ENCODE data around the gene PACRG. TPM values are rescaled to one million over a fixed set of nuclear protein-coding genes. Genes with fewer than 3 reads are reported as not detected.

PACRG gene
- polyA plus RNA-seq, 2 of the 4 experiments (the other 2 are of a cell fraction): 0.14 to 0.30 TPM

DNA sequence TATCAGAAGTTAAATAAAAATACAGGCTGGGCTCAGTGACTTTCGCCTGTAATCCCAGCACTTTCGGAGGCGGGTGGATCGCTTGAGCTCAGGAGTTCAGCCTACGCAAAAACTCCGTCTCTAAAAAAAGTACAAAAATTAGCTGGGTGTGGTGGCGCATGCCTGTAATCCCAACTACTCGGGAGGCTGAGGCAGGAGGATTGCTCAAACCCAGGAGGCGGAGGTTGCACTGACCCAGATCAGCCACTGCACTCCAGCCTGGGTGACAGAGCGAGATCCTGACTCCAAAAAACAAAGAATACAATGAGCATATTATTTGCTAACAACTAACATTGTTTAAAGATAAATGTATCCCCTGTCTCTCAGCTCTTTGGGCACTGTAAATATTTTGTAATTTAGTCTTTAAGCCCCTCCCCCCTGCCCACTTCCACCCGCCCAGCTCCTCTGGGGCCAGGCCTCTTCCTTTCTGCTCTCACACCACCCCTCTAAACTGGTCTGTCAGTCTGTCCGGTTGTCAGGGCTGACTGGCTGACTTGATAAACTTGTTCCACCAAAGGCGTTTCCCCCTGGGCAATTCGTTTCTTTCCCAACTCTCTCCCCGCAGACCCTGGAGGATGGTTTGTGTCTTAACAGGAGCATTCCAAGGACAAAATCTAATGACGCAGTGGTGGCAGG is 624.4 kb downstream of the PACRG start:
- Histone ChIP-seq H3K4me3 (no peak overlapping the region), H3K27ac (no peak overlapping the region), H3K9me3 (no peaks in the 10 kb centered on the region), H3K4me2 (no peak overlapping the region), H3K4me1 (no peaks in the 10 kb centered on the region)
- ChIA-PET CTCF (interaction anchor here (0.7 kb wide), 1 partner anchor 19 kb away, joined by 3 read pairs; no protein-coding TSS in a partner anchor), POLR2A (no interaction called here)
- ATAC-seq (no peak), FAIRE-seq (no peak), DNase-seq (ENCODE audit: low read depth in 1 of 2, low spot score in 1 of 2) (no peak)
- 79% methylated on average over 16 of the region's 16 CpGs for WGBS (ENCODE audit: missing lambda C conversion rate)
- TF ChIP-seq, protein P1, sequence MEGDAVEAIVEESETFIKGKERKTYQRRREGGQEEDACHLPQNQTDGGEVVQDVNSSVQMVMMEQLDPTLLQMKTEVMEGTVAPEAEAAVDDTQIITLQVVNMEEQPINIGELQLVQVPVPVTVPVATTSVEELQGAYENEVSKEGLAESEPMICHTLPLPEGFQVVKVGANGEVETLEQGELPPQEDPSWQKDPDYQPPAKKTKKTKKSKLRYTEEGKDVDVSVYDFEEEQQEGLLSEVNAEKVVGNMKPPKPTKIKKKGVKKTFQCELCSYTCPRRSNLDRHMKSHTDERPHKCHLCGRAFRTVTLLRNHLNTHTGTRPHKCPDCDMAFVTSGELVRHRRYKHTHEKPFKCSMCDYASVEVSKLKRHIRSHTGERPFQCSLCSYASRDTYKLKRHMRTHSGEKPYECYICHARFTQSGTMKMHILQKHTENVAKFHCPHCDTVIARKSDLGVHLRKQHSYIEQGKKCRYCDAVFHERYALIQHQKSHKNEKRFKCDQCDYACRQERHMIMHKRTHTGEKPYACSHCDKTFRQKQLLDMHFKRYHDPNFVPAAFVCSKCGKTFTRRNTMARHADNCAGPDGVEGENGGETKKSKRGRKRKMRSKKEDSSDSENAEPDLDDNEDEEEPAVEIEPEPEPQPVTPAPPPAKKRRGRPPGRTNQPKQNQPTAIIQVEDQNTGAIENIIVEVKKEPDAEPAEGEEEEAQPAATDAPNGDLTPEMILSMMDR (IDR thresholded peaks at IDR 0.05): no peak
- no peak for TF ChIP-seq HOXB5 (CRISPR knock-in tag; IDR thresholded peaks at IDR 0.05)

DNA sequence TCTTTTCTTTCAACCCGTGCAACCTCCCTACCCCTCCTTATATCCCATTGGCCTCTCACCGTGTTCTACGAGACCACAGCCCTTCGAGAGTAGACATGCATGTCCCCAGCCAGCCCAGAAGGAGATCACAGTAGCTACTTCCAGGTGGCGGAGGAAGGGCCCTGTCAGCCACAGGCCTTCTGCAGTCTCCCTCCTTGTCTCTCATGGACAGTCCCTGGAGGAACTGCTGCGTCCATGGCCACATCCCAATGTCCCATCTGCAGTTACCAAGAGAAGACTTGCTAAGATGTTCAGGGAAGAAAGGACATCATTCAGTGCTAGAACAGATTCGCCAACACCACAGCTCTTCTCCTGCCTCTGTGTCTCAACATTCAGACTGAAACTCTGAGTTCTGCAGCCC is 625.2 kb downstream of the PACRG start:
- 88% methylated on average over 7 of the region's 7 CpGs for WGBS (ENCODE audit: missing lambda C conversion rate)
- H3K4me3 ChIP-seq: no peak overlapping the region
- H3K4me1 ChIP-seq: no peaks in the 10 kb centered on the region
- DNase-seq (ENCODE audit: low read depth in 1 of 2, low spot score in 1 of 2) (no peak), ATAC-seq (no peak), FAIRE-seq (no peak)
- H3K27ac ChIP-seq: no peak overlapping the region
- no peak overlapping the region for H3K4me2 ChIP-seq
- ChIA-PET POLR2A (no interaction called here), CTCF (no interaction called here)
- TF ChIP-seq CHD4 (IDR thresholded peaks at IDR 0.05; ENCODE audit: borderline replicate concordance) (no peak), FOSL2 (IDR thresholded peaks at IDR 0.05) (no peak), FOSL2 (CRISPR knock-in tag; IDR thresholded peaks at IDR 0.05) (no peak), JUN (IDR thresholded peaks at IDR 0.05) (no peak), RARB (CRISPR knock-in tag; IDR thresholded peaks at IDR 0.05) (no peak), FOSB (CRISPR knock-in tag; IDR thresholded peaks at IDR 0.05) (no peak), RCOR1 (IDR thresholded peaks at IDR 0.05; ENCODE audit: low read depth, low read length) (no peak), RAD21 (conservative IDR thresholded peaks at IDR 0.05 in 1 of 2, IDR thresholded peaks at IDR 0.05 in 1 of 2) (no peak), PHF8 (IDR thresholded peaks at IDR 0.05; ENCODE audit: borderline replicate concordance, low read depth) (no peak), ESRRA (IDR thresholded peaks at IDR 0.05; ENCODE audit: borderline replicate concordance, low read length) (no peak), SMC3 (IDR thresholded peaks at IDR 0.05) (no peak)
- TF ChIP-seq, protein P2, sequence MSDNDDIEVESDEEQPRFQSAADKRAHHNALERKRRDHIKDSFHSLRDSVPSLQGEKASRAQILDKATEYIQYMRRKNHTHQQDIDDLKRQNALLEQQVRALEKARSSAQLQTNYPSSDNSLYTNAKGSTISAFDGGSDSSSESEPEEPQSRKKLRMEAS (IDR thresholded peaks at IDR 0.05): no peak
- TF ChIP-seq, protein P3, sequence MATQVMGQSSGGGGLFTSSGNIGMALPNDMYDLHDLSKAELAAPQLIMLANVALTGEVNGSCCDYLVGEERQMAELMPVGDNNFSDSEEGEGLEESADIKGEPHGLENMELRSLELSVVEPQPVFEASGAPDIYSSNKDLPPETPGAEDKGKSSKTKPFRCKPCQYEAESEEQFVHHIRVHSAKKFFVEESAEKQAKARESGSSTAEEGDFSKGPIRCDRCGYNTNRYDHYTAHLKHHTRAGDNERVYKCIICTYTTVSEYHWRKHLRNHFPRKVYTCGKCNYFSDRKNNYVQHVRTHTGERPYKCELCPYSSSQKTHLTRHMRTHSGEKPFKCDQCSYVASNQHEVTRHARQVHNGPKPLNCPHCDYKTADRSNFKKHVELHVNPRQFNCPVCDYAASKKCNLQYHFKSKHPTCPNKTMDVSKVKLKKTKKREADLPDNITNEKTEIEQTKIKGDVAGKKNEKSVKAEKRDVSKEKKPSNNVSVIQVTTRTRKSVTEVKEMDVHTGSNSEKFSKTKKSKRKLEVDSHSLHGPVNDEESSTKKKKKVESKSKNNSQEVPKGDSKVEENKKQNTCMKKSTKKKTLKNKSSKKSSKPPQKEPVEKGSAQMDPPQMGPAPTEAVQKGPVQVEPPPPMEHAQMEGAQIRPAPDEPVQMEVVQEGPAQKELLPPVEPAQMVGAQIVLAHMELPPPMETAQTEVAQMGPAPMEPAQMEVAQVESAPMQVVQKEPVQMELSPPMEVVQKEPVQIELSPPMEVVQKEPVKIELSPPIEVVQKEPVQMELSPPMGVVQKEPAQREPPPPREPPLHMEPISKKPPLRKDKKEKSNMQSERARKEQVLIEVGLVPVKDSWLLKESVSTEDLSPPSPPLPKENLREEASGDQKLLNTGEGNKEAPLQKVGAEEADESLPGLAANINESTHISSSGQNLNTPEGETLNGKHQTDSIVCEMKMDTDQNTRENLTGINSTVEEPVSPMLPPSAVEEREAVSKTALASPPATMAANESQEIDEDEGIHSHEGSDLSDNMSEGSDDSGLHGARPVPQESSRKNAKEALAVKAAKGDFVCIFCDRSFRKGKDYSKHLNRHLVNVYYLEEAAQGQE (IDR thresholded peaks at IDR 0.05): no peak
- TF ChIP-seq, protein P4, sequence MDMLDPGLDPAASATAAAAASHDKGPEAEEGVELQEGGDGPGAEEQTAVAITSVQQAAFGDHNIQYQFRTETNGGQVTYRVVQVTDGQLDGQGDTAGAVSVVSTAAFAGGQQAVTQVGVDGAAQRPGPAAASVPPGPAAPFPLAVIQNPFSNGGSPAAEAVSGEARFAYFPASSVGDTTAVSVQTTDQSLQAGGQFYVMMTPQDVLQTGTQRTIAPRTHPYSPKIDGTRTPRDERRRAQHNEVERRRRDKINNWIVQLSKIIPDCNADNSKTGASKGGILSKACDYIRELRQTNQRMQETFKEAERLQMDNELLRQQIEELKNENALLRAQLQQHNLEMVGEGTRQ (IDR thresholded peaks at IDR 0.05): no peak
- TF ChIP-seq, protein P1 (IDR thresholded peaks at IDR 0.05): no peak
- no peaks in the 10 kb centered on the region for H3K9me3 ChIP-seq
